GM12865 (cell line): ENCODE data around the gene SMTN.
"Not testable (repeated sequence)": the region's sequence is repeated elsewhere in the genome, so short reads cannot be mapped to it uniquely, and the experiment has no call there.

Experiments
- DNase-seq: peaks from one replicate; pipeline ENCODE4 v3.0.0; 2010; ENCODE audit warnings: low read depth
- H3K4me3 ChIP-seq: 2 replicates; pipeline ENCODE4 v1.5.1; 2011; ENCODE audit warnings: mild to moderate bottlenecking, low read depth, low read length, control low read depth
- CTCF ChIP-seq: IDR thresholded peaks from 2 replicates; pipeline ENCODE4 v1.5.1; 2011; ENCODE audit warnings: low read length, control low read depth, low read depth, inconsistent platforms; ENCODE audit not compliant: insufficient read depth; ENCODE audit errors: missing control alignments

Gene SMTN

DNA sequence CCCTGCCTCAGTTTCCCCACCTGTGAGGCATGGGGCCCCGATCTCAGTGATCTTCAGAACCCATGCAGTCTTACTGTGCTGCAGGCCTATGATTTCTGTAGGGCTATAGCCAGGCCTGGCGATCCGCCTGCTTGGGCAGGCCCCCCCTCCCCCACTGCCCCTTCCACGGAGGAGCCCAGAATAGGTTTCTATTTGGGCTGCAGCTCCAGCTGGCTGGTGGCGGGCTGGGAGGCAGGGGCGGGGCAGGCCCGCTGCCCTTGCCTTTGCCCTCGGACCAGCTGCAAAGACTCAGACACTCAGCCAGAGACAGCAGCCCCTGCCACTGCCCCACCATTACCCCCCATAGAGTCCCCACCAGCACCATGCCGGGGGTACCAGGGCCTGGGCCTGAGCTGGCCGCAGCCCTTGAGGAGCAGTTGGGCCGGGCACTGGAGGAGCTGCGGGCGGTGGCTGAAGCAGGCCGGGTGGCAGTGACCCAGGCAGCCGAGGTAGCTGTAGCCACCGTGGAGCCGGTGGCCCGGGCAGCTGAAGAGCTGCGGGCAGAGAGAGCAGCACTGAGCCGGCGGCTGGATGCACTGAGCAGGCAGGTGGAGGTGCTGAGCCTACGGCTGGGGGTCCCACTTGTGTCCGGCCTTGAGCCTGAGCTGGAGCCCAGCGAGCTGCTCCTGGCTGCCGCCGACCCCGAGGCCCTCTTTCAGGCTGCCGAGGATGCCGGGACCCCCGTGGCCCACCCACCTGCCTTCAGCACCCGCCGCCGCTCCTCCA, 12.2 kb downstream of the SMTN start:
- no peak for DNase-seq
- no peak for TF ChIP-seq CTCF

DNA sequence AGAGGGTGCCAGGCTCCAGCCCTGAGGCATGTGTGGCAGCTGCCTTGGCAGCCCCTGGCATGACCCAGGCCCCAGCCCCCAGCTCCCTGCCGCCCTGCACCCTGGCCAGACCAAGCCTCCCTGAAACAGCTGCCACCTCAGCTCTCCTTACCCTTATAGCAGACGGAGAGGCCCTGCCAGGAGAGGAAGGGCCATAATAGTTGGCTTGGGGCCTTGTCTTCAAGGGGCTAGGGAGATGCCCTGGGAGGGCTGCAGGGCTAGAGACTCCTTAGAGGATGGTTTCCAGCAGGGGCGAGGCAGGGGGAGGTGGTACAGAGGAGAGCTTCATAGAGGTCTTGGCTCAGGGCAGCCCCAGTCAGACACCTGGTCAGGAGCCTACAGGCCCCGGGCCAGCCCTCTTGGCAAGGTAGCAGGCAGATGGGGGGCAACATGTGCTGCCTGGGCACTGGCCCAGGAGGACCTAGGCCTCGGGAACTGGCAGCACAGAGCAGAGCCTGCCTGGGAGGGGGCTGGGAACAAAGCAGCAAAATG, 13.0 kb downstream of the SMTN start:
- TF ChIP-seq CTCF = no peak
- no peak for DNase-seq

More for the DNA sequence above, 12.2 kb downstream of the SMTN start:
- no peak overlapping the region for H3K4me3 ChIP-seq

GRCh38 chr22:31094741-31095140, 13.6 kb downstream of the SMTN start:
- no peak for DNase-seq
- TF ChIP-seq CTCF = no peak
- H3K4me3 ChIP-seq = no peak overlapping the region

More for the DNA sequence above, 13.0 kb downstream of the SMTN start:
- no peak overlapping the region for H3K4me3 ChIP-seq

- TF ChIP-seq CTCF = no peak
- H3K4me3 ChIP-seq = no peak overlapping the region
- no peak for DNase-seq
Observed at GRCh38 chr22:31095637-31096249, 14.6 kb downstream of the SMTN start.

DNA sequence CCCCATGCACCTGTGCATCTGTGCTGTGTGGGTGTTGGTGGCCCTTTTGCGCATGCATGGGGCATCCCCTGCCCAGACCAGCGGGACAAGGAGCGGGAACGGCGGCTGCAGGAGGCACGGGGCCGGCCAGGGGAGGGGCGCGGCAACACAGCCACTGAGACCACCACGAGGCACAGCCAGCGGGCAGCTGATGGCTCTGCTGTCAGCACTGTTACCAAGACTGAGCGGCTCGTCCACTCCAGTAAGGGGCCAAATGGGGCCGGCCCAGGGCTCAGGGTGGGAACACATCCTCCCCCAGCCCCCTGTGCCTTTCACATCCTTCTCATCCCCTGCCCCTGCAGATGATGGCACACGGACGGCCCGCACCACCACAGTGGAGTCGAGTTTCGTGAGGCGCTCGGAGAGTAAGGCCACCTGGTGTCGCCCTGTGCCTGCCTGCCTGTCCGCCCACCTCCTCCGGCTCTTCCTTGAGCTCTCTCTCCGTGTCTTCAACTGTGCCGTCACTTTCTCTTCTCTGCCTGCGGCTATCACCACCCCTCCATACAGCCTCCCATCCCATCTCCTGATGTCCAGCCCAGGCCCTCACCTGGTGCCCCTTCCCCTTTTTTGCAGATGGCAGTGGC, 15.7 kb downstream of the SMTN start:
- H3K4me3 ChIP-seq = no peak overlapping the region
- no peak for TF ChIP-seq CTCF
- no peak for DNase-seq

GRCh38 chr22:31097539-31097938, 16.4 kb downstream of the SMTN start:
- not testable (repeated sequence) for H3K4me3 ChIP-seq, DNase-seq

DNA sequence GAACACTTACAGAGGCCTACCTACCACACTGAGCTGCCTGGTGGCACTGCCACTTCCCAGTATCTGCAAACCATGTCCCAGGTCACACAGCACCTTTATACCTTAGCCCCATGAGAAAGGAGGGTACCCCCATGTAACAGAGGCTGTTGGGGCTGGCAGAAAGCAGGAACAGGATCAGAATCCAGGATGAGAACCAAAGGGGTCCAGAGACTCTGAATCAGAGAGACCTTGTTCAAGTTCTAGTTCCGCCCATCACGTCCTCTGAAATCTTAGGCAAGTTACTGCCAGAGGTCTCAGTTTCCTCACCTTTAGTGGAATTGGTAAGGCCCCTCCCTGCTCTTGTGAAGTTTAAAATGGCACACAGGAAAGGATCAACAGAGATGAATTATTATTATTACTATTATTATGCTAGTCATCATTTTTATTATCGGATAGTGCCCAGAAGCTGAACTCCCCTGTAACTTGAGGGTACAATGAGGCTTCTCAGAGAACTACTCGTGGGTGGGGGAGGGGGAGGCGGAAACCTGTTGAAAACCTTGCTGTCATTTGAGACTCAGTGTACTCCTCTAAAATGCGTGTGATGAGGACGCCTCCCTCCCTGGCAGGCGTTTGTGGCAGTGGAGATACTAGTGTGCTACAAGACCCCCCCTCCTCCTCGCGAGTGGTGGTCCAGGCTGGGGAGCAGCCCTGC, 17.0 kb downstream of the SMTN start:
- no peak for TF ChIP-seq CTCF
- no peak overlapping the region for H3K4me3 ChIP-seq
- DNase-seq = no peak
